ENCODE data around the gene SUN2. TPM values are rescaled to one million over a fixed set of nuclear protein-coding genes. Genes with fewer than 3 reads are reported as not detected.

The SUN2 gene
- total RNA-seq, 2 experiments from 2014 or later, result 582 to 702 TPM

DNA sequence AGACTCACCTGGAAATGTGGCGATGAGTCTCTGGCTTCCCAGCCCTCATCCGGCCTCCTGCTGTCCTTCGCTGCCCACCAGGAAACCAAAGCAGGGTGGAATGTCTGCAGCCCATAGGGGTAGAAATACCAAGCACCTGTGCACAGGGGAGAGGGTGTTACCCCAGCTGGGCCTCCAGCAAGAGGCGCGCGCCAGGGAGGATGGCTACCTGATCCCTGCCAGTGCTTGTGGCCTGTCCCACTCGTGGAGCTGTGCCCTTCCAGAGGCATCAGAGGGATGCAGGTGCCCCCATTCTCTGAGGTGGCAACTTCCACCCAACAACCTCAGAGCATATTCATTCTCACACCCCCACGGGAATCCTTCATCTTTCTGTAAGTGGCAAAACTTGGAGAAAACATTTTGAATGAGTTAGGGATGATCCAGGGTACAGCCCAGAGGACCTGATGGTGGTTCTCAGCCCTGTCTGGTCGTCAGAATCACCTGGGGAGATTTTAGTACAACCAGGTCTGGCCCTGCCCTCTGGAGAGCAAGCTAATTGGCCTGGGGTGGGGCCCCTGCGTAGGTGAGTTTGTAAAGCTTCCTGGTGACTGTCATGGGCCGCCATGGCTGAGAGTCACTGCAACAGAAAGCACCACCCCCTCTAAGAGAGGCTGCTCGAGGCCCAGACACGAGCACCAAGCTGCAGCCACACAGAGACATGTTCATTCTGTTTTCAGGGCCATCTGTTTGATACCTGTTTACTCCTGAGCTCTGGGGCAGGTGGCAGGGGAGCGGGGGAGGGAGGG is 9.9 kb downstream of the SUN2 start:
- Mint-ChIP-seq H3K36me3 (ENCODE audit: low read depth) (peaks cover 87% of the 10 kb centered on the region), H3K4me1 (peaks cover 65% of the 10 kb centered on the region), H3K9me3 (no peaks in the 10 kb centered on the region), H3K27me3 (no peaks in the 10 kb centered on the region), H3K4me3 (no peak overlapping the region), H3K27ac (peak overlapping the region; percentile 75)
- CTCF ChIA-PET, result interaction anchor here (0.6 to 1.7 kb wide), 4 partner anchors 14 to 371 kb away, joined by 3 to 5 read pairs (median 4); no protein-coding TSS in a partner anchor
- no peak for DNase-seq
- POLR2A ChIA-PET, result interaction anchor here (0.6 kb wide), 1 partner anchor 11 kb away, joined by 3 read pairs; no protein-coding TSS in a partner anchor

DNA sequence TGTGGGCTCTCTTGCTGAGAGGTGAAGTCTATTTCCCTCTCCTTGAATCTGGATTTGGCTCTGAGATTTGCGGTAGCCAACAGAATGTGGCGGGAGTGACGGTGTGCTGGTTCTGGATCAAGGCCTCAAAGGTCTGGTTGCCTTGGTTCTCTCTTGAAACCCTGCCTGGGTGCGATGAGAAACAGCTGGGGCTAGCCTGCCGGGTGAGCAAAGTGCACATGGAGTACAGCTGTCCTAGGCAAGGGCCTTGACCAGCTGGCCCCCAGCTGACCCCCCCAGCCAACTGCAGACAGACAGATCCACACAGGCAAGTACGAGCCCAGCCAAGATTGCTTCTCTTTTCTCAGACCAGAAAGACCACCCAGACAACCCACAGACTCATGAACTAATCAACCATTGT is 10.8 kb downstream of the SUN2 start:
- Mint-ChIP-seq H3K36me3 (ENCODE audit: low read depth) (peaks cover 89% of the 10 kb centered on the region), H3K4me3 (no peak overlapping the region), H3K9me3 (no peaks in the 10 kb centered on the region), H3K27ac (no peak overlapping the region), H3K27me3 (no peaks in the 10 kb centered on the region), H3K4me1 (peaks cover 64% of the 10 kb centered on the region)
- CTCF ChIA-PET, result interaction anchor here (1.2 to 1.7 kb wide), 2 partner anchors 19 to 24 kb away, joined by 3 to 5 read pairs; no protein-coding TSS in a partner anchor
- no peak for DNase-seq
- POLR2A ChIA-PET, result no interaction called here

DNA sequence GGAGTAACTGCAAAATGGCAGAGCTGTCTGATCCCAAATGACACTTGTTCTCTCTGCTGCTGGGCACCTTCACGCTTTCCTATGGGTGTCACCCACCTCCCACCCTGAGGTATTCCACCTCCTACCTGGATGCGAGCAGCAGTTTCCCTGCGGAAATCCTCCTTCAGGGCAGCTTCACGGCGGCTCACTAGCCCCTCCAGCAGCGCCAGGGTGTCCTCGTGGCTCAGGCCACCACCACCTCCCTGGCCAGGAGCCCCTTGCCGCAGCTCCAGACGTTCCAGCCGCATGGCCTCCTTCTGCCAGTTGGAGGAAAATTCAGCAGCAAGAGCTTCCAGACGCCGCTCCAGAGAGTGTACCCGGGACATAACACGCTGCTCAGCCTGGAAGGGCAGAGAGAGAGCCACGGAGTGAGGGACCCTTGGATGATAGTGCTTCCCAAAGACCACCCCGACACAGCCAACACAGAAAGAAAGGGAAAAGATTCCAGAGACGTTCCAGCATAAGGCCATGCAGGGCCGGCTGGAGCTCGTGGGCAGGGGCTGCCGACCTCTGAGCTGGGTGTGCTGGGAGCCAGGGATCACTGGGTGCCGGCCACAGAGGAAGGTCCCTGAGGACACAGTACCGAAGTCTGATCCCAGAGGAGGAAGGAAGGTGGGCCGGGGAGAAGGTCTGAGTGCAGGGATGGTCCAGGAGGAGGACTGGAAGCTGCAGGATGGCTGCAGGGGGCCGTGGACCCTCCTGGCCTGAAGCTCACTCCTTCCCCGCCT is 13.4 kb downstream of the SUN2 start:
- no peak for DNase-seq
- H3K4me3 Mint-ChIP-seq, result no peak overlapping the region
- H3K27ac Mint-ChIP-seq, result peak overlapping the region; percentile 46
- H3K36me3 Mint-ChIP-seq (ENCODE audit: low read depth), result peaks cover 89% of the 10 kb centered on the region
- CTCF ChIA-PET, result interaction anchor here (0.6 to 1.8 kb wide), 6 partner anchors 9 to 132 kb away, joined by 3 to 6 read pairs (median 3); no protein-coding TSS in a partner anchor
- peaks cover 58% of the 10 kb centered on the region for H3K4me1 Mint-ChIP-seq
- H3K27me3 Mint-ChIP-seq, result no peaks in the 10 kb centered on the region
- H3K9me3 Mint-ChIP-seq, result no peaks in the 10 kb centered on the region
- POLR2A ChIA-PET, result no interaction called here

DNA sequence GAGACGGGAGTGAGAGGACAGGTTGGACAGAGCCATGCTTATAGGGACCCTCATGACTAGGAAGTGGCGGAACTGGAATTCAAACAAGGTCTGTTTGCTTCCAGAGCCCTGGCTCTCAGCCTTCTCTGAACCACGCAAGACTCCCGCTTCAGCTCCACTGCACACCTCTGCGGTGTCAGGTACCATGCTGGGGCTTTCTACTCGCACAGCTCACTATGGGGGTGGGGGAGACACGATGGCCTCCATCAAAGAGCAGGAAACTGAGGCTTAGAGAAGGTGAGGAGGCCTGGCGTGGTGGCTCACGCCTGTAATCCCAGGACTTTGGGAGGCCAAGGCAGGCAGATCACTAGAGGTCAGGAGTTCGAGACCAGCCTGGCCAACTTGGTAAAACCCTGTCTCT is 14.2 kb downstream of the SUN2 start:
- Mint-ChIP-seq H3K27me3 (no peaks in the 10 kb centered on the region), H3K9me3 (no peaks in the 10 kb centered on the region), H3K4me3 (no peak overlapping the region), H3K4me1 (peaks cover 64% of the 10 kb centered on the region), H3K27ac (peak overlapping the region; percentile 64), H3K36me3 (ENCODE audit: low read depth) (peaks cover 89% of the 10 kb centered on the region)
- no peak for DNase-seq
- CTCF ChIA-PET, result interaction anchor here (0.9 to 1.8 kb wide), 3 partner anchors 9 to 34 kb away, joined by 3 to 6 read pairs (median 3); no protein-coding TSS in a partner anchor
- POLR2A ChIA-PET, result no interaction called here

DNA sequence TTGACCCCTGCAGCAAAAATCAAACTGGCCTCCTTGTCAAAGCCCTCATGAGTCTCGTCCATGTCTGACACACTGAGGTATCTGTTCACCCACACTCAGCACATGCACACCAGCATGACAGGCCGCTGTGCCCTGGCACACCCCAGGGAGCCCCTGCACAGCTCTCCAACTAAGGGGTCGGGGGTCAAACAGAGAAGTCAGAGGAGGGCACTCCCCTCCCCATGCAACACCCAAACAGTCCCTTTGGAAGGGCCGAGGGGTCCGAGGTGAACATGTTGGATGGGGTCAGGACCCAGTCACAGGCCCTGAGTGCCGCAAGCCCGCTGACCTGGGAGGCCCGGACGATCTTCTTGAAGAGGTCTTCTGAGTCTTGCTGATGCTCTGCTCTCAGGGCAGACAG is 14.6 kb downstream of the SUN2 start:
- Mint-ChIP-seq H3K9me3 (no peaks in the 10 kb centered on the region), H3K27ac (peak overlapping the region; percentile 64), H3K4me3 (no peak overlapping the region), H3K36me3 (ENCODE audit: low read depth) (peaks cover 86% of the 10 kb centered on the region), H3K4me1 (peaks cover 65% of the 10 kb centered on the region), H3K27me3 (no peaks in the 10 kb centered on the region)
- ChIA-PET CTCF (interaction anchor here (0.9 to 1.8 kb wide), 2 partner anchors 10 to 12 kb away, joined by 3 to 6 read pairs; no protein-coding TSS in a partner anchor), POLR2A (no interaction called here)
- no peak for DNase-seq

DNA sequence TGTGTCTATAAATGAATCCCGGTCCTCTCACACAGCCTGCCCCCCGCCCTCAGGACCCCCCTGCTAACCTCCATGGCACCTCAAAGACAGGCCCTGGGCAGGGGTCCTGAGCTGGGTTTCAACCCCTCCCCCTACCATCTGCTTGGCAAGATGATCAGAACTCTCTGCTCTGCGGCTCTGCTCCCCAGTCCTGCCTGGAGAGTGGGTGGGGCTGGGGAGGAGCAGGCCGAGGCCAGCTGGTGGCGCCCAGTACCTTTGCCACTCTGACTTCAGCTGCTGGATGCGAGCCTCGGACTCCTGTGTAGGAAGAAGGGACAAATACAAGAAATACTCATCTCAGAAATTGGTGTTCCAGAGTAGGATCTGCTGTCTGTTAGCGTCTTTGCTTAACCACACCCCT is 15.0 kb downstream of the SUN2 start:
- ChIA-PET CTCF (interaction anchor here (1.5 to 1.8 kb wide), 2 partner anchors 12 to 25 kb away, joined by 3 to 6 read pairs; no protein-coding TSS in a partner anchor), POLR2A (no interaction called here)
- Mint-ChIP-seq H3K36me3 (ENCODE audit: low read depth) (peaks cover 86% of the 10 kb centered on the region), H3K4me3 (no peak overlapping the region), H3K27me3 (no peaks in the 10 kb centered on the region), H3K4me1 (peaks cover 65% of the 10 kb centered on the region), H3K27ac (peak overlapping the region; percentile 64), H3K9me3 (no peaks in the 10 kb centered on the region)
- no peak for DNase-seq

DNA sequence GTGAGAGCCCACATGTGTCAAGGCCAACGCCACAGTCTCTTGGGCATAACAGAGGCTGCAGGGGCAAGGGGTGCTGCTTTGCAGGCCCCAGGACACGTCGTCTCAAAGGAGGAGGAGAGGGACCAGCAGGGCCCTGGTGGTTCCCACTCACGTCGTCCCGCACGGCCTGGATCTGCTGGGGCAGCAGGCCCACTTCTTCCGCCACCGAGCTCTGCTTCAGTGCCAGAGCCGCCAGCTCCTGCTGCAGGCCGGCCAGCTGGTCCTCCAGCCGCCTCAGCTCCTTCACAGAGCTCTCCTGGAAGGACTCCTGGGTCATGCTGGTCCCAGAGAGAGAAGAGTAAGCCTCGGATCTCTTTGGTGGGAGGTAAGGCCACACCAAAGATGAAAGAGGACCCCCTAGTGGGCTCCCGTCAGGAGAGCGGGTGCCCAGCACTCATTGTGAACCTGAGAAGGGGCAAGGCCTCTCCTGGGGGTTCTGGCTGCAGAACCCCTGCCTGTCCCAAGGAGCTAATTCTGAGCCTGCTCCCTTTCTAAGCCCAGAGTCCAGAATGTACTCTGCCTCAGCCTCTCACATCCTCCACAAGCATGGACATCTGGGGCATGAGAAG is 15.6 kb downstream of the SUN2 start:
- Mint-ChIP-seq H3K4me3 (peak overlapping the region; percentile 27), H3K27ac (peak overlapping the region; percentile 54), H3K27me3 (no peaks in the 10 kb centered on the region), H3K36me3 (ENCODE audit: low read depth) (peaks cover 84% of the 10 kb centered on the region), H3K4me1 (peaks cover 65% of the 10 kb centered on the region), H3K9me3 (no peaks in the 10 kb centered on the region)
- no peak for DNase-seq
- CTCF ChIA-PET, result interaction anchor here (1.1 to 1.8 kb wide), 3 partner anchors 9 to 26 kb away, joined by 3 to 6 read pairs (median 3); no protein-coding TSS in a partner anchor
- POLR2A ChIA-PET, result no interaction called here

DNA sequence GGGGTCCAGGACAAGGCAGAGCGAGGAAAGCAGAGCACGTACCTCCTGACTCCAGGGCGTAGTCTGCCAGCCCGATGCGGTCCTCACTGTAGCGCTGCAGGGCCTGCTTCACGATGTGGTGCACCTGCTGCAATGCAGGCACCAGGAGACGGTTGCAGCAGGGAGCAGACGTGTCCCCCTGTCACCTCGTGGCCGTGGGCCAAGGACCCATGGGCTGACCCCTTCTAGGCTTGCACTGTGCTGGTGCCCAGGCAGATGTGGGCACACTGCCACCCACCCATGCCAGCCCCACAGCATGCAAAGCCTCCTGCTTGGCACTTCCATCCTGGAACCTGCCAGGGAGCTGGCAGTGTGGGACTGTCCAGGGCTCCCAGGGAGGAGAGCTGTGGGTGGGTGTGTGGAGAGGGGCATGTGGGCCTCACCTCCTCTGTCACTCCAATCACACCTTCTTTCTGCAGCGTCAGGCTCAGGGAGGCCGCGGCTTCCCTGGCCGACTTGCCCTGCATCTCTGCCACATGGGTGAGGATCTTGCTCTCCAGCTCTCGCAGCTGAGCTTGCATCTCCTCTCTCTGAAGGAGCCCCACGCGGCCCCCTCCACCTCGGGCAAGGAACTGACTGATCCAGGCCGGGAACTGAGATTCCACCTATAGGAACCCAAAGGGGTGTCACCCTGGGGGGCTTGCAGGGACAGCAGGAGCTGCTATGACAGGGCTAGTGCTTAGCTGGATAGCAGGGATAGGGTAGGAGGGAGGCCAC is 16.3 kb downstream of the SUN2 start:
- Mint-ChIP-seq H3K9me3 (no peaks in the 10 kb centered on the region), H3K27me3 (no peaks in the 10 kb centered on the region), H3K4me1 (peaks cover 66% of the 10 kb centered on the region), H3K27ac (peak overlapping the region; percentile 54), H3K4me3 (no peak overlapping the region), H3K36me3 (ENCODE audit: low read depth) (peaks cover 83% of the 10 kb centered on the region)
- ChIA-PET POLR2A (interaction anchor here (0.7 kb wide), 1 partner anchor 42 kb away, joined by 3 read pairs; no protein-coding TSS in a partner anchor), CTCF (interaction anchor here (1.1 to 1.8 kb wide), 3 partner anchors 10 to 27 kb away, joined by 3 to 6 read pairs (median 3); no protein-coding TSS in a partner anchor)
- no peak for DNase-seq

DNA sequence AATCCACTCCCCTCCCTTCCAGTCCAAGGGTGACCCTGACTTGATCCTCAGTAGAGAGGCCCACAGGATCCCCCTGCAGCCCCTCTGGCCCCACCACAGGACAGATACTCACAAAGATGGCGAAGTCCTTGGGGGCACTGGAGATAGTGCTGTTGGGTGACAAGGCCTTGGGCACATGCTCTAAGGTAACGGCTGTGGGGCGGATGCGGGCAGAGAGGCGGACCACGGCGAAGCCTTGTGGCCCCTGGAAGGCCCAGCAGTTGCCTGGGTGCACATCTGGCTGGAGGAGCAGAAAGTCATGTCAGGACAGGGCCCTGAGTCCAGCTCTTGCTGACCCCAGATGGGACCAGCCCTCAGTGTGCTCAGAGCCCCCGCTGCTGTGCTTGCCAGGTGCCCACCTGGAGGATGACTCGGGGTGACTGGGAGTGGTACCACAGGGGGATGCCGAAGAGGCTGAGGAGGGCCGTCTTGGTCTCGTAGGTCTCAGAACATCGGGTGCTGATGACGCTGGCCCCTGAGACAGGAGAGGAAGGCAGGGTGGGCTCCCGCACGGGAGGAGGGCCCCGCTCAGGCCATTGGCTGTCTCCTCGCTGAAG is 17.2 kb downstream of the SUN2 start:
- no peak overlapping the region for H3K4me3 Mint-ChIP-seq
- POLR2A ChIA-PET, result no interaction called here
- CTCF ChIA-PET, result no interaction called here
- peak overlapping the region; percentile 85 for H3K27ac Mint-ChIP-seq
- H3K27me3 Mint-ChIP-seq, result no peaks in the 10 kb centered on the region
- H3K4me1 Mint-ChIP-seq, result peaks cover 72% of the 10 kb centered on the region
- H3K36me3 Mint-ChIP-seq (ENCODE audit: low read depth), result peaks cover 89% of the 10 kb centered on the region
- DNase-seq, result no peak
- H3K9me3 Mint-ChIP-seq, result no peaks in the 10 kb centered on the region

DNA sequence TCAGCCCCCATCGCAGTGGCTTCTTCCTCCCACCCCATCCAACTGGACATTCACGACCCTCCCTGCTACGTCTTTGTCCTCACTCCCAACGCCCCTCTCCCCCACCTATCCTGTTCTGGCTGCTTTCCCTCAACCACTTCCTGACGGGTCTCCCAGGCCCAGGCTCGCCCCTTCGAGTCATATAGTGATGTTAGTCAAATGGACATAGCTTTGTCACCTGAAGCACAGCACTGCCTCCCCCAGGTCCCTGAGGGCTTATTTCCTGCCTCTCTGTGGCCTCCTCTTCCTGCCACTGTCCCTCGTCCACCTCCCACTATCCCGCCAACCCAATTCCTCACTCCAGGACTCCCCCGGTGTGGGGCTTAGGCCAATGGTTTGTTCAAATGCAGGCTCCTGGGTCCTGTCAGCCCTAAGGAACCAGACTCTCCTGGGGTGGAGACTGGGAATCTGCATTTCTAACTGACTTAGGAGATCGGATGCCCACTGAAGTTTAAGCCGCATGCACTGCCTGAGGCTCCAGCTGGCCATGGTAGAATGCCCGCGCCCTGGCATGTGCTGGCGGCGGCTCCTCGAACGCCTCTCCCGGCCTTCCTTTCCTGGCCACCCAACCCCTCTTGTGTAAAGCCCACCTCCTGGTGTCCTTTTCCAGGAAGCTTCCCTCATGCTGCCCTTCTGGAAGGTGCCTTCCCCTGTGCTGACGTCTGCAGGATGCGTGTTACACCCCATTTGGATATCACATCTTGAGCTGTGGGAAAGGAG is 18.3 kb downstream of the SUN2 start:
- H3K9me3 Mint-ChIP-seq, result no peaks in the 10 kb centered on the region
- H3K27me3 Mint-ChIP-seq, result no peaks in the 10 kb centered on the region
- peak overlapping the region; percentile 85 for H3K27ac Mint-ChIP-seq
- peak overlapping the region; percentile 1 for H3K4me3 Mint-ChIP-seq
- no peak for DNase-seq
- H3K36me3 Mint-ChIP-seq (ENCODE audit: low read depth), result peaks cover 83% of the 10 kb centered on the region
- H3K4me1 Mint-ChIP-seq, result peaks cover 72% of the 10 kb centered on the region
- CTCF ChIA-PET, result interaction anchor here (0.6 to 1.4 kb wide), 3 partner anchors 11 to 714 kb away, joined by 3 read pairs; partner anchors contain the start of gene GTPBP1
- POLR2A ChIA-PET, result no interaction called here

DNA sequence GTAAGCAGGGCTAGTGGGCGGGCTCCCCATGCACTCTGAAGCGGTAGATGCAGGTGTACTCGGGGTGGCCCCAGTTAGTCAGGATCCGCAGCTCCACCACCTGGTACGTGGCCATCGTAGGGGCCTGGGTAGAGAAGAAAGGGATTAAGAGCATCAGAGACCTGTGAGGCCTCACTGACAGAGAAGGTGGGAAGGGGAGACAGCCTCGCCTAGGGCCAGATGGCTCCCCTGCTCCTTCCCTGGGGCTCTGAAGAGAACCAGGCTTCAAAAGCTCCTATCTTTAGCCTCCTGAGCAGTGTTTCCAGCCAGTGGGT is 19.6 kb downstream of the SUN2 start:
- Mint-ChIP-seq H3K4me3 (peak overlapping the region; percentile 30), H3K27me3 (no peaks in the 10 kb centered on the region), H3K9me3 (no peaks in the 10 kb centered on the region), H3K4me1 (peaks cover 64% of the 10 kb centered on the region), H3K27ac (peak overlapping the region; percentile 87), H3K36me3 (ENCODE audit: low read depth) (peaks cover 73% of the 10 kb centered on the region)
- no peak for DNase-seq
- CTCF ChIA-PET, result interaction anchor here (1.2 to 2.7 kb wide), 4 partner anchors 10 to 33 kb away, joined by 3 to 16 read pairs (median 4); no protein-coding TSS in a partner anchor
- POLR2A ChIA-PET, result interaction anchor here (0.6 to 1.2 kb wide), 2 partner anchors 11 to 16 kb away, joined by 3 to 7 read pairs; no protein-coding TSS in a partner anchor
